HG03442 (cell line): Measurements from ENCODE around the gene SAMD3.
A peak's percentile ranks its signal among the peaks of the same experiment; 100 is the strongest.
"Not testable (repeated sequence)": the region's sequence is repeated elsewhere in the genome, so short reads cannot be mapped to it uniquely, and the experiment has no call there.

Source experiments
- ATAC-seq: cut with Tn5 transposase; IDR thresholded peaks from one replicate; pipeline ENCODE4 v1.9.1; 2021; ENCODE audit warnings: mild to moderate bottlenecking, moderate library complexity; ENCODE audit not compliant: unreplicated experiment

The SAMD3 gene

DNA sequence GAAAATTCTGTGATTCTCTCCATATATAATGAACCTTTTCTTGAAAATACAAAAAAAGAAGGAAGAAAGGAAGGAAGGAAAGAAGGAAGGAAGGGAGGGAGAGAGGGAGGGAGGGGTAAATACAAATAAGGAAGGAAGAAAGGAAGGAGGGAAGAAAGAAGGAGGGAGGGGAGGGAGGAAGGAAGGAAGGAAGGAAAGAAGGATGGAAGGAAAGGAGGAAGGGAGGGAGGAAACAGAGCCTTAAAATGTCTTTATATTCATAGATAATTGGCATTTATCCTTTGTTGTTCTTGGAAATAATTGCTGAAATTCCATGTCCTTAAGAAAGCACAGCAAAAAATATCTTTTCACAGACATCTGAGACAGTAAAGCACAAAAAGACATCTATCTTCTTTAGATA is 40.3 kb downstream of the SAMD3 start:
- ATAC-seq: no peak

DNA sequence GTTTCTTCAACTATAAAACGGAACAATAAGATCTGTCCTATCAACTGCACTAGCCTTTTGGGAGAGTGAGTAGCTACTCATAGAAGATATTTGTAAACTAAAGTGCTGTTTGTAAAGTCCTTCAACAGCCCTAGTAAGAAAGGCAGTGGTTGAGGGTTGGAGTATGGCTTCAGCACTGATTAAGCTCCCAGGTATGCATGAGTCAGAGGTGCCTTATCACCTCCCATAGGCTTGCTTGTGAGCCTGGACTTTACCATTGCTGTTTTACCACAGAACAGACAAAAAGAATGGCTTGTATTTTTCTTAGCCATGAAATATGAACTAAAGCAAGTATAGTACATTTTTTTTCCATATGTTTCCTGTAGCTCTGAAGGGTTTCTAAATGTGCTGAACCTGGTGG is 44.1 kb downstream of the SAMD3 start:
- ATAC-seq: no peak

DNA sequence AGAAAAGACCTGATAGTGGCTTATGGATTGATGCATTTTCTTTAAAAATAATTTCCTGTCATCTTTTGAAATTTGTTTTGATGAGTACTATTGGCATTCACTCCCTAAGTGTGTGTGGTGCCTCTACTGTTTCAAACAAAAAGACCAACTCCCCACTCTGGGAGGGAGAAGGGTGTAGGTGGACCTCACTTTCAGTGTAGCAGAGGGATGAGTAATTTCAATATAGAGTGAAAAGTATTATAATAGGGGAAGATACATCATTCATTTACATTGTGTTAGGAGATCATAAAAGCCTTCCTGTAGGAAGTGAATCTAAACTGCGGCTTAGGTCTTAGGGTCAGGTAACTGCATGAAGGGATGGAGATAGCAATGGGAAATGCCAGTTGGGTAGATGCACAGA is 46.4 kb downstream of the SAMD3 start:
- no peak for ATAC-seq

DNA sequence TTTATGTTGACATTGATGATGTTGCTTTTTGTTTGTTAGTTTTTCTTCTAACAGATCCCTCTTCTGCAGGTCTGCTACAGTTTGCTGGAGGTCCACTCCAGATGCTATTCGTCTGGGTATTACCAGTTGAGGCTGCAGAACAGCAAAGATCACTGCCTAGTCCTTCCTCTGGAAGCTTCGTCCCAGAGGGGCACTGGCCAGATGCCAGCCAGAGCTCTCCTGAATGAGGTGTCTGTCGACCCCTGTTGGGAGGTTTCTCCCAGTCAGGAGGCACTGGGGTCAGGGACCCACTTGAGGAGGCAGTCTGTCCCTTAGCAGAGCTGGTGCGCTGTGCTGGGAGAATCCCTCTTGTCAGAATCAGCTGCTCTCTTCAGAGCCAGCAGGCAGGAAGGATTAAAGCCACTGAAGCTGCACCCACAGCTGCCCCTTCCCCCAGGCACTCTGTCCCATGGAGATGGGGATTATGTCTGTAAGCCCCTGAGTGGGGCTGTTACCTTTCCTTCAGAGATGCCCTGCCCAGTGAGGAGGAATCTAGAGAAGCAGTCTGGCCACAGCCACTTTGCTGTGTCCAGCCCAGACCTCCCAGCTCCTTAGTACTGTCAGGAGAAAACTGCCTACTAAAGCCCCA is 49.3 kb downstream of the SAMD3 start:
- not testable (repeated sequence) for ATAC-seq

DNA sequence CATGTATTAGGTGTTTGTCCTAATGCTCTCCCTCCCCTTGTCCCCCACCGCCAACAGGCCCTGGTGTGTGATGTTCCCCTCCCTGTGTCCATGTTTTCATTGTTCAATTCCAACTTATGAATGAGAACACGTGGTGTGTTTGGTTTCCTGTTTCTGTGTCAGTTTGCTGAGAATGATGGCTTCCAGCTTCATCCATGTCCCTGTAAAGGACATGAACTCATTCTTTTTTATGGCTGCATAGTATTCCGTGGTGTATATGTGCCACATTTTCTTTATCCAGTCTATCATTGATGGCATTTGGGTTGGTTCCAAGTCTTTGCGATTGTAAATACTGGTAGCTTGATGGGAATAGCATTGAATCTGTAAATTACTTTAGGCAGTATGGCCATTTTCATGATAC is 52.6 kb downstream of the SAMD3 start:
- ATAC-seq: not testable (repeated sequence)

DNA sequence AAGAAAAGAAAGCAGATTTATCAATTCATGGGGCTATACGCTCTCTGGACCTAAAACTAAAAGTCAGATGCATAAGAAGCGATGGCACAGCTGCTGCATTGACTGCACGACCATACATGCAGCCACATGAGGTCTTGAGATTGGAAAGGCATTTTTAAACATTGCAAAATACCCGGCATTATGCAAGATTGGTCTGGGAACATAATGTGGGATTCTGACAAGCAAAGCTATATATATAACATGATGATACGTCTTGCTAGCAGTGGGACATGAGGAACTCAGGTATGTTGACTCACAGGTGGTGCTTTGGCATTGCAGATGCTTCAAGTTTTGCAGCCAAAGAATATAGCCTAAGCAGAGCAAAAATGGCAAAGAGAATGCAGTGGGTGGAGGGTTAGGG is 55.1 kb downstream of the SAMD3 start:
- no peak for ATAC-seq

DNA sequence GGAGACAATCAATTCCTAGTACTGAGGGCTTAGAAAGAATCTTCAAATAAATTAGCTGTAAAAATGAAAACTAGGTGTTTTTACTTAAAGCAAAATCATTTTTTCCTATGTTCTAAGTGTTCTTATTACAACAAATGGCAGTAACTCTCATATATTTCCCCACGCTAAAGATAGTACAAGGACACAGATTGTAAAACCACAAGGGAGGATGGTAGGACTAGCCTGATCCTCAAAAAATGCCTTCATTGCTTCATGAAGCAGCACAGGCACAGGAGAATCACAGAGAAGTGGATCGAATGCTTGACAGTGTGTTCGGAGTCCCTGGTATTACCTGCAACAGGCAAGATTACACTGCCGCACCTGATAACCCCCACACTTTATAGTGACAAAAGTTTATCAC is 58.5 kb downstream of the SAMD3 start:
- no peak for ATAC-seq

DNA sequence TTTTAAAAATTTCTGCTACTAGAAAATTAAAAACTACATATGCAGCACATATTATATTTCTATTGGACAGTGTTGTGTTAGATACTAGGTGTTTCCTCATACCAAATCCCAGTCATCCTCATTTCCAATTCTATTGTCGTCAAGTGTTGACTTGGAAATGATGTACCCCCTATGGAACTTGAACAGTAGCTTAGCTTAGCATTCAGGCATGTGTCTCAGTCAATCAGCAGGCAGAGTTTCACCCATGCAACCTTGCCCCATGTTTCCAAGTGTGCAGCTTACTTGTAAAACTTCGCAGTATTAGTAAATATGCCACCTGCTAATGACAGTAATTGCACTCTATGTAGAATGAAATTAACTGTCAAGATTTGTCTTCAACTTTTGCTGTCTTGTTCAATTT is 59.5 kb downstream of the SAMD3 start:
- no peak for ATAC-seq

DNA sequence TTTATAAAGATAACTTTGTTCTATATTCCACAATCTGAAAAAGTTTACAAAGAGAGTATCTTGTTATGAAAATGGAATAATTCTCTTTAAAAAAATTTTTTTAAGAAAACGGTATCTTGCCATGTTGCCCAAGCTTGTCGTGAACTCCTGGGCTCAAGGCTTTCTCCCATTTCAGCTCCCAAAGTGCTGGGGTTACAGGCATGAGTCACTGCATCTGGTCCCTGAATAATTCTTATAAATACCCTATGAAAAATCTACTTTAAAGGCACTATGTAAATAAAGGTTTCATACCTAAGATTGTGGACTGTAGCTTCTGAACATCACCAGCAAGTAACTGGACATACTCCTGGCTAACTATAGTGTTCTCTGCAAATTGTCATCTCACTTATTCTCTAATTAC is 60.3 kb downstream of the SAMD3 start:
- no peak for ATAC-seq

DNA sequence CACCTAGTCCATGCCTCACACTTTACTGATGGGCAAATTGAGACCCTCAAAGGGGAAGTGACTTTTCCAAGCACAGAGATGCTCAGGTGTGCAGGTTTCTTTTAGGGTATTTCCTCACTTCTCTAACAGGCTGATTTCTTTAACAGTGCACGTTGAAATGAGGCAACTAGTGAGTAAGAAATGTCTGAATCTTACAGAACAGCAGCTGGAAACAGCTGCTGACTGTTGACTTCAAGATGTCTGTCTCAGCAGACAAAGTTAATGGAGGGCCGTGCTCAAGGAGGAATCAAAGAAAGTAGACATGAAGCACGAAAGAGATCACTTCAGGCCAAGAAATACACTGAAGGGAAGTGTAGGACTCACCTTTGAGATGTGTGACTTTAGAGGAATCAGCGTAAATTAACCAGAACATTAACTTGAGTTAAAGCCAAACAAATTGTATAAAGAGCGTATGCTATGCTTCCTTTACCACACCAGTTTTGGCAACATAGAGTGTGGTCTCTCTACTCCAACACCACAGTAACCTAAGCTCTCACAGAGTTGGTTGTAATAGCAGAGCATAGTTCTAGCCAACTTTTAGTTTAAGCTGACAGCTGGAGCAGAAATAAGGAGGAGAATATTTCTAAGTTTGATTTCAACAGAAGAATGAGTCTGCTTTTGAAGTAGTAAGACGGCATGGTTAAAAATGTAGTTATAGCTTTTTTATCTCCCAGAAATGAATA is 60.9 kb downstream of the SAMD3 start:
- ATAC-seq: no peak

DNA sequence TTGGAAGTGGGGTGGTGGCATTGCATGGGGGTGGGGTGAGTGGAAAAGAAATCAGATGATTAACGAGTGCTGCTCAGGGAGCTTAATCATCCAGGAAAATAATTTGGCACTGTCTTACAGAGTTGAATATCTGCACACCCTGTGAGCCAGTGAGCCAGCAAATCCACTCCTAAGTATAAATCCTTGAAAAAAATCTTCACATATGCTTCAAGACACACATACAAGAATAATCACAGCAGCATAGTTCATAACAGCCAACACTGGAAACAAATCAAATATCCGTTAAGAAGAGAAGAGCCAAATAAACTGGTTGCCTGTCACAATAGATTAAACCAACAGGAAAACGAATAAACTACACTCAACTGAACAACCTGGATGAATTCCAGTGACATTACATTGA is 62.8 kb downstream of the SAMD3 start:
- no peak for ATAC-seq

DNA sequence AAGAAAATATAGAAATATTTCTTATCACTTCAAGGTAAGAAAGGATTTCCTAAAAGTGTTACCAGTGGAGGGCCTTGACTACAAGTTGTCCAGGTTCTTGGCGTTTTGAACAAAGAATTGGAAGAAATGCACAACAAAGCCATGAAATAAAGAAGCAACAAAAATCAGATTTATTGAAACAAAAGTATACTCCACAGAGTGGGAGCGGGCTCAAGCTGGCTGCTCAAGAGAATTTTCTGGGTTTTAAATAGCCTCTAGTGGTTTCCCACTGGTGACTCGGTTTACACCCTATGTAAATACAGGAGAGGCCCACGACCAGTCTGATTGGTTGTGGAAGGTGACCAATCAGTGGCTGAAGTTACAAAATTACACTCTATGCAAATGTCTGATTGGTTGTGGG is 64.2 kb downstream of the SAMD3 start:
- ATAC-seq: no peak

DNA sequence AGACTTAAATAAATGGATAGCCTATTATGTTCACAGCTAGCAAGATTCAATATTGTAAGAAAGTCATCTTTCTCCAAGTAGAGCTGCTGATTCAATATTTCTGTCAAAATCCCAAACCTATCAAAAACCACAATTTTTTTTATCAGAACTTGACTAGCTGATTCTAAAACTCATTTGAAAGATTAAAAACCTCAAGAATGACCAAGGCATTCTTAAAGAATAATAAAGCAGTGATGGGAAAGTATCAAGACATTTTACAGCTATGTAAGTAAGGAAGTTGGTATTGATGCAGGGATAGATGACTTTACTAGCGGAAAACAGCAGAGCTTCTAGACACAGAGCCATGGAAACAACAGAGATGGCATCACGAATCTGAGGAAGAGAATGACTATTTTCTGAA is 64.7 kb downstream of the SAMD3 start:
- no peak for ATAC-seq

DNA sequence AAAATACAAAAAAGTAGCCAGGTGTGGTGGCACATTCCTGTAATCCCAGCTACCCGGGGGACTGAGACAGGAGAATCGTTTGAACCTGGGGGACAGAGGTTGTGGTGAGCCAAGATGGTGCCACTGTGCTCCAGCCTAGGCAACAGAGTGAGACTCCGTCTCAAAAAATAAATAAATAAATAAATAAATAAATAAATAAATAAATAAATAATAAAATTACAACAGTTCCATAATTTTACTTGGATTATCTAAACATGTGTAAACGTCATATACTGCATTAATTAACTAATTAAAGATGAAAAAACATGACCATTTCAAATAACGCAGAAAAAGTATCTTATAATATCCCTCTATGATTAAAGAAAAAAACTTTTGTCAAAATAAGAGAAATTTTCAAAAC is 65.8 kb downstream of the SAMD3 start:
- no peak for ATAC-seq

DNA sequence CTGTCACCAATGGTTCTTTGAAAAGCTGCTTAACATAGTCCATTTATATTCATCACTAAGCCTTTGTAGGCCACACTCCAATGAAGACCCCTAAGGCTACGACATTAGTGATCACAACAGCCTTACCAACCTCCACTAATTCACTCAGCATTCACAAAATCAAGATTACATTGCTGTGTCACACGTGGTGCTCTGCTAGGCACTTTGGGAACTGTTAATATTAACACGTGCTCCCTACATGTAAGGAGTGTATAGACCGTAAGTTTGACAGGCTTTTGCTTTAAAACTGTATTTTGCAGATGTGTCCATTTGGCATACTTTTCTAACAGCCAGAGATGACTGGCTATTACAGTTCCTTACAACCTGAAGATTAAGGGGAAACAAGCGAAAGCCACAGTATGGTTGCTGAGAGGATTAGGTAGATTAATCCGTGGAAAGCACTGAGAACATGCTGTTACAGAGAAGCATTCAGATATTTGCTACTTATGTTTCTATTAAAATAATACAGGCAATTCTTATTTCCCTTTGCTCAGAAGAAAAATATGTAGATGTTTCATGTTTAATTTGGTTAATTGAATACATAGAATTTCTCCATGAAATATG is 69.7 kb downstream of the SAMD3 start:
- ATAC-seq: no peak

DNA sequence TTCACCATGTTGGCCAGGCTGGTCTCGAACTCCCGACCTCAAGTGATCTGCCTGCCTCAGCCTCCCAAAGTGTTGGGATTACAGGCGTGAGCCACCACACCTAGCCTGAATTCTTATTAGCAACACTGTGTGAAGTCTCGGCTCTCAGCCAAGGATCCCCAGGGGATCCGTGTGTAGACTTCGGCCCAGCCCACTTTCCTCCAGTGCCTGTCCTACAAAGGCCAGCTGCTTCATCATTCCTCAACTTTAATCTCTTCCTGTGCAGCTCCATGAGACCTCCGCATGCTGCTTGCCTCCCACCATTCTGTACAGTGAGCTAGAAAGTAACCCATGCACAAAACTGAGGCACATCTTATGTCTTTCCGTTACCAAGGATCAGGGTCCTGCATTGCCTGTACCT is 71.8 kb downstream of the SAMD3 start:
- ATAC-seq: no peak

DNA sequence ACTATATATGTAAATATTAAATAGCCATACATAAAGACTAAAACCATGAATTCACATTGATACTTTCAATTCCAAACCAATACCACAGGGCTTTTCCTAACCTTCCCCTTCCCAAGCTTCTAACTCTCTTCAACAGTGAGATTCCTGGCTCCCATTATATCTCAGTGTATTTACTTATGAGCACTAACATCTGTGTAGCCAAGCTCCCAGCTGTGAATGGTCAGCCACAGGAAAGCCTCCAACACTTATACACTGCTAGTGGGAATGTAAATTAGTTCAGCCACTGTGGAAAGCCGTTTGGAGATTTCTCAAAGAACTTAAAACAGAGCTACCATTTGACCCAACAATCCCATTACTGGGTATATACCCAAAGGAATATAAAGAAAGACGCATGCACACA is 73.7 kb downstream of the SAMD3 start:
- not testable (repeated sequence) for ATAC-seq

DNA sequence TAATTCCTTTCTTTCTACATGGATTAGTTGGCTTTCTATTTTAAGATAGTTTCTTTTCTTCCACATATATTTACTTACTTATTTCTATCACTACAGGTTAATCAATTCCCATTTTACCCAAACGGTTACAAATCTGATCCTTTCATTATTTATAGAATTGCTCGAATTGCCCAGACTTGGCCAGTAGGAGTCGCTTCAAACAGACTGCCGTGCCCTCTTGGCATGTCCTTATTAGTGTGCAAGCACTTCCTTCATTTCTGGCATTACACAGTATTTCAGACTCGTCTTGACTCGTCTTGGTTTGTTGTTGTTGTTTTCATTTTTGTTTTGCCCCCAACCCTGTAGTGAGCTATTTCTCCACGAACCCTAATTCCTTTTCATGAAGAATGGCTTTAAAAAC is 74.6 kb downstream of the SAMD3 start:
- no peak for ATAC-seq

DNA sequence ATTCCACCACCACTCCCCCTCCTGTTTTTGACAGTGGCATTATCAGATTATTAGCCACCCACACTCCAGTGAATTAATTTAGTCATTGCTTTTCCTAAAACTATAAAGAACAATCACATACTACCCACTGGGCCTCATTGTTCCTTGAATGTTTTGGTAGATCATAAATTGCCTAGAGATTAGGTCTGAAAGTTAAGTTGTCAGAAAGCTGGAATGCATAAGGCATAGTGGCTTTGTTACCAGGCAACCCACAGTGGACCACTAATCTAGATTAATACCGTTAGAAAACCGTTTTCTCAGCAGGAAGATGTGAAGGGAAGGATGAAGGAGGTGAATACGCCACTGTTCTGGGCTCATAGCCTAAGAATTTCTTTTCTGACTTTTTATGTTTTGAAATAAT is 75.6 kb downstream of the SAMD3 start:
- ATAC-seq: no peak

DNA sequence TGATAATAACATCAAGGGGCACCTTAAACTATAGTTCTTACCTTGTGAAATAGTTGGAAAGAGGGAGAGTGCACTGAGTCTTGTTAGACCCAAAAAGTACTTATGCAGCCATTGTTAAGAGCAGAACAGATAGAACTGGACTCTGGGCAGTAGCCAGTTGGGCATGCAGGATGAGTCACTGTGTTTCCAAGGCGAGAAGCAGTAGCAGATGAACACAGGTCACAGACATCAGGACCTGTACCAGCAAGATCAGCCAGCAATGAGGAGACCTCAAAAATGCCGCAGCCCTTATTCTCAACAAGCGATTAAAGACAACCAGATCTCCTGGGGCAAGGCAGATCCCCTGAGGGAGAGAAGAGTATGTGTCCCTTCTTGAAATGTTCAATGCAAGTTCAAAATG is 79.0 kb downstream of the SAMD3 start:
- no peak for ATAC-seq

DNA sequence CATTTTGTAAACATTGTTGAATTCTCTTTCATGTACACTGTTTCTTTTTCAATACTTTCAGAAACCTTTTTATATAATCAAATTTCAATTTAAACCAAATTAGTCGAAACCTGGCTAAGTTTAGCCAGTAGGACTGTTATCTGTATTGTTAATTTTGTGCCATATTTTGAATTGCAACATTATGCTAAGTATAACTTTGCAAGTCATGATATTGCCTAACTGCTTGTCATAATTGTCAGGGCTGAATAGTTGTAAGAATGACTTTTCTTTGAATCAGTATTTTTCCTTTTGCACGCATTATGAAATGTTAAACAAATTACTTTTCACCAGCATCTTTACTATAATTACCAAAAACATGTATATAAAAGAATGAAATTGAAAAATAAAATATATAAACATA is 82.7 kb downstream of the SAMD3 start:
- ATAC-seq: no peak

DNA sequence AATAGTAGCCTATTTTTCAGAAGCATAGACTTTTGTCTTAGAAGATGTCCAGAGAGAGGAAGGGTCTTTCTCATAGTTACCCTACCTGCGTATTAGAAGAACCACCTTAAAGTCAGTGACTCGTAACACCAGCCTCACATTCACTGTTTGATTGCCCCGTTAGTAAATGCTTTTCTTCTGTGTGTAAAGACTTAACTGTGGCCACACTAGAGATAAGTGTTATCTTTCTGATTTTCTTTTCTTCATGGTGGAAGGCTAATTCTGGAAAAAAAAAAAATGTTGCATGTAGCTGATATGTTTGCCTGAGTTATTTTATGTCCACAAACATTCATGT is 83.9 kb downstream of the SAMD3 start:
- ATAC-seq: peak; percentile 31
